ENCODE measurements around the gene MAPK14.

The MAPK14 gene

GRCh38 chr6:36038120-36038876 is 10.7 kb downstream of the MAPK14 start:
- DNase-seq = no peak

- no peak for DNase-seq
Observed at GRCh38 chr6:36039112-36039511, 11.5 kb downstream of the MAPK14 start.

GRCh38 chr6:36040958-36041357 is 13.3 kb downstream of the MAPK14 start:
- no peak for DNase-seq

- DNase-seq = no peak
Observed at GRCh38 chr6:36042618-36043260, 15.1 kb downstream of the MAPK14 start.

GRCh38 chr6:36049582-36049981 is 22.0 kb downstream of the MAPK14 start:
- DNase-seq = no peak

GRCh38 chr6:36050305-36050704 is 22.7 kb downstream of the MAPK14 start:
- no peak for DNase-seq

- DNase-seq = no peak
Observed at GRCh38 chr6:36050947-36051710, 23.5 kb downstream of the MAPK14 start.

GRCh38 chr6:36052097-36052496 is 24.5 kb downstream of the MAPK14 start:
- DNase-seq = no peak

GRCh38 chr6:36053878-36054277 is 26.3 kb downstream of the MAPK14 start:
- no peak for DNase-seq

GRCh38 chr6:36054415-36054814 is 26.8 kb downstream of the MAPK14 start:
- DNase-seq = no peak

GRCh38 chr6:36054956-36055355 is 27.3 kb downstream of the MAPK14 start:
- no peak for DNase-seq

- DNase-seq = no peak
Observed at GRCh38 chr6:36056178-36056577, 28.6 kb downstream of the MAPK14 start.

GRCh38 chr6:36061236-36061635 is 33.6 kb downstream of the MAPK14 start:
- DNase-seq = no peak

- DNase-seq = no peak
Observed at GRCh38 chr6:36062247-36062646, 34.6 kb downstream of the MAPK14 start.

GRCh38 chr6:36063318-36064060 is 35.9 kb downstream of the MAPK14 start:
- no peak for DNase-seq

GRCh38 chr6:36064770-36065396 is 37.3 kb downstream of the MAPK14 start:
- no peak for DNase-seq

GRCh38 chr6:36065916-36066315 is 38.3 kb downstream of the MAPK14 start:
- DNase-seq = no peak

- no peak for DNase-seq
Observed at GRCh38 chr6:36066817-36067216, 39.2 kb downstream of the MAPK14 start.

- DNase-seq = no peak
Observed at GRCh38 chr6:36067374-36068011, 39.9 kb downstream of the MAPK14 start.

GRCh38 chr6:36068012-36068392 is 40.4 kb downstream of the MAPK14 start:
- no peak for DNase-seq

GRCh38 chr6:36068586-36068985 is 41.0 kb downstream of the MAPK14 start:
- DNase-seq = no peak

- DNase-seq = no peak
Observed at GRCh38 chr6:36069573-36069972, 42.0 kb downstream of the MAPK14 start.

Measured in CD4-positive, alpha-beta T cell treated with Interleukin-4 for 1 hour (primary cell).